CD4-positive, alpha-beta T cell treated with Interleukin-4 for 4 hours (primary cell): ENCODE measurements around the gene MLLT1.

Experiments used
- DNase-seq: peaks from one replicate; pipeline ENCODE4 v3.0.0-alpha.2; 2020

The MLLT1 gene

GRCh38 chr19:6204866-6205723 lies 74.7 kb downstream of the MLLT1 start:
- DNase-seq = no peak

DNA sequence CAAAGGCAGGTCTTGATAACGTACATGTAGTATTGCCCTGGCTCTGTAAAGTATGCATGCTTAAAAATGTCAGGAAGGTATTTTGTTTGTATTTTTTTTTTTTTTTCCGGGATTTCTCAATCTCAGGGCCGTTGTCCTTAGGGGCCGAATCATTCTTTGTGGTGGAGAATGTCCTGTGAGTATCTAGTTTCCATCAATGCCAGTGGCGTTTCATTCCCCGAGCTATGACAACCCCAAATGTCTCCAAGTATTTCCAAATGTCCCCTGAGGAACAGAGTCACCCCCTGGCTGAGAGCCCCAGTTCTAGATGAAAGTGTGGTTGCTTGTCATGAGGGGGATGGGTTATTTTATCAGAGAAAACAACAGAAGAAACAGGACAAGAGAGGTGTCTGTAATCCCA lies 75.6 kb downstream of the MLLT1 start:
- DNase-seq = no peak

DNA sequence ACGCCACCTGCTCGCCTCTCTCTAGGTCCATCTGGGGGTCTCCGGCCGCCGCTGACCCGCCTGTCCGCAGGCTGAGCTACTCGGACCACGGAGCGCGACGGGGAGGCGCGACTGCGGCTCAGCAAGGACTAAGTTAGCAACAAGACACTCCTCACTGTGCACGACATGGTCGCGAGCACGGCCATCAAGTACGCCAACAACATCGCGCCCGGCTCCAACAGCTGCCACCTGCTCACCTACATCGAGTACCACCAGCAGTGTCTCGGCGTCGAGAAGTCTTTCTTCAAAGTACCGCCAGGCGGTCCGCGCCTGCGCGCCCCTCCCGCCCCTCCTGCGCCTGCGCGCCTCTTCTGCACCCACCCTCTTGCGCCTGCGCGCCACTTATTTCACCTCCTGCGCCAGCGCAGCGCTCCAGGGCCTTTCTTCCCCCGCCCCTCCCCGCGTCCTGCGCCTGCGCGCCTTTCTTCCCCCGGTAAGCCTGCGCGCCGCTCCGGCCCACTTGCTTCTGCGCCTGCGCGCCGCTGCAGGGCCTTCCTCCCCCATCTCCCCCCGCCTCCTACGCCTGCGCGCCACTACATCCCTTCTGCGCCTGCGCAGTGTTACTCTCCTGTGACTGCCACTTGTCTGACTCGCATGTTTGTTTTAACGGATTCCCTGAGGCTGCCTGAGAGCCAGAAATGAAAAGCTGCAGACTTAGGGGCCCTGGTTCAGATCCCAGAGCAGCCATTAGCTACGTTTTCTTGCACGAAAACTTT lies 80.4 kb downstream of the MLLT1 start:
- DNase-seq = peak; percentile 98

- no peak for DNase-seq
These were observed 80.9 kb downstream of the MLLT1 start for GRCh38 chr19:6198896-6199239.

GRCh38 chr19:6196361-6196760 lies 83.4 kb downstream of the MLLT1 start:
- DNase-seq = no peak

- no peak for DNase-seq
These were observed 91.0 kb downstream of the MLLT1 start for GRCh38 chr19:6188811-6189210.

DNA sequence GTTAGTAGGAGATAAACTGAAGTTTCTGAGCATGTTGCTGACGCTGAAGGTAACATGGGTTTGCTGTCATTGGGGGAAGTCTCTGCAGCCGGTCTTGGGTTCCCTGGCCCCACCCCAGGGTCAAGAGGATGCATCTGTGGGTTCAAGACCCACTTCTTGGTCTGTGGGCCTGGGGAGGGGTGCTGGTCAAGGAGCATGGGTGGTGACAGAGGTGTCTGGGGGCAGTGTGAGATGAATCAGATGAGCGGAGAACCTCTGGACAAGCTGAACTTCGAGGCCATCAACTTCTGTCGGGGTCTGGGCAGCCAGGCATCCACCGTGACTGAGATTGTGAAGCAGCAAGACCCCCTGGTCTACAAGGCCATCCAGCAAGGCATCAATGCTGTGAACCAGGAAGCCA lies 92.4 kb downstream of the MLLT1 start:
- DNase-seq = no peak

GRCh38 chr19:6185835-6186834 lies 93.6 kb downstream of the MLLT1 start:
- no peak for DNase-seq

- DNase-seq = no peak
These were observed 94.5 kb downstream of the MLLT1 start for GRCh38 chr19:6185093-6185834.

DNA sequence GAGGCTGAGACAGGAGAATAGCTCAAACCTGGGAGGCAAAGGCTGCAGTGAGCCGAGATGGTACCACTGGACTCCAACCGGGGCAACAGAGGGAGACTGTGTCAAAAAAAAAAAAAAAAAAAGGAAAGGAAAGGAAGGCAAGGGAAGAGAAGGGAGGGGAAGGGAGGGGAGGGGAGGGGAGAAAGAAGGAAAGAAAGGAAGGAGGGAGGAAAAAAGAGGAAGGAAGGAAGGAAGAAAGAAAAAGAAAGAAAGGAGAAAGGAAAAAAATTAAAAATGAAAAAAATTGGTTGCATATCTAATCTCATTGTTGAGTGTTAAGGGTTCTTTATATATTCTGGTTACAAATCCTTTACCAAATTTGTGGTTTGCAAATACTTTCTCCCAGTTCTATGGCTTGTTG lies 98.7 kb downstream of the MLLT1 start:
- no peak for DNase-seq

- DNase-seq = no peak
These were observed 106.6 kb downstream of the MLLT1 start for GRCh38 chr19:6173190-6173589.

DNA sequence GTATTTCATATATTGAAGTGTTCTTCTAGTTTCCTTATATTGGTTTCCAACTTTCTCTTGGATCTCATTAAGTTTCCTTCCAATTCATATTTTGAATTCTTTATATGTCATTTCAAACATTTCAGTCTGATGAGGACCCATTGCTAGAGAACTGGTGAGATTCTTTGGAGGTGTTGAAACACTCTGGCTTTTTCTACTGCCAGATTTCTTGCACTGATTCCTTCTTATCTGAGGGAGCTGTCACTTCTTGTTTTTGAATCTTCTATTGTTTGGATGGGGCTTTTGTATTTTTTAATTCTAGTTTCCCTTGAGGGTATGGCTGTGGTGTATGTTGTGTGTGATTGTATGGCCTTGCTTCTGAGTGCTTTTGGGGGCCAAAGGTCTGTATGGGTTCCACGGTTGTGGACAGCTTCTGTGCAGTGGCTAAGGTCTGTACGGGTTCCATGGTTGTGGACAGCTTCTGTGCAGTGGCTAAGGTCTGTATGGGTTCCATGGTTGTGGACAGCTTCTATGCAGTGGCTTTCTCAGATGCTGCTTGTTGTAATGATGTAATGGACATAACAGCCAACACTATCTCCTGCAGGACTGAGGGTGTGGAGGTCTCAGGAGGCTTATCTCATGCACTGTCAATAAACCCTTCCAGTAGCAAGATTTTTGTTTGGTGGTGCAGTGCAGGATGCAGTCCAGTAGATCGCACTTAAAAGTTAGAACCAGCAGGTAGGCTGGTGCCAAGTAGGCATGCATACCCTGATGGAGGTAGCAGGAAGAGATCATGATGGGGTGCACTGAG lies 107.5 kb downstream of the MLLT1 start:
- DNase-seq = no peak

DNA sequence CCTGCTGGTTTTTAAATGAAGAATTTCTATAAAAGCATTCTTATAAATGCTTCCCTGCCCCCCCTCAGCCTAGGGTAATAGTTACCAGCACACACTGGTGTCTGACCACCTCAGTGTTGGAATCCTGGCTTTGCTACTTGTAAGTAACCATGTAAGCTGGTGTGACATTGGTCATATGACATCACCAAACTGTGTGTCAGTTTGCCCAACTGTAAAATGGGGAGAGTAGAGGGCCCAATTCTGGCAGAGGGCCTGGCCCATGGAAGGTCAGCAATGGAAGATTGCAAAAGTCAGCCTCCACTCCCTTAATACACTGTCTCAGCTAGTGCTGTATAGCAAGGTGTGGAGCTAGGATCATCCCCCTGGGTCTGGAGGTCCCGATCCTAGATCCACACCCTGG lies 112.7 kb downstream of the MLLT1 start:
- DNase-seq = no peak

DNA sequence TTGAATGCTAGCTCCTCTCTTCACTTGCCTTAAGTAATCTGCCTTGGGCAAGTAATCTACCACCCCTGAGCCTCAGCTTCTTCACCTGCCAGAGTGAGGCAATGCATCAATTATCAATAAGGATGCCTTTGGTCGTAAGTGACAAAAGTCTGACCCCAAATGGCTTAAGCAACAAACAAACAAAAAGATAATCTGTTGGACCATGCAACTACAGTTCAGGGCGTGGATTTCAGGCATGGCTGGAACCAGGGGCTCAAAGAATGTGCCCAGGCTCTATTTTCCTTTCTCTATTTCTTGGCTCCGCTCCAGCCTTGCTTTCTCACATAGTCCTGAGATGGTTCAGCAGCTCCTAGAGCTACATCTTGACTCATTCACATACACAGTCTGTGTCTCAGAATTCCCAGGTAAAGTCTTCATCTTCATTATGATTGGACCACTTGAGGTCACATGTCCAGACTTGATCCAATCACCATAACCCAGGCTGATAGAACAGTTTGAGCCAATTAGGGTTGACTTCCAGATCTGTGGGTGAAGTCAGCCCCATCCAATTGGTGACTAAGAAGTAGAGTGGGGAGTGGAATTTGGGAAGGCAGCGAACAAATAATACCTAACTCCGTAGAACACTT lies 114.8 kb downstream of the MLLT1 start:
- no peak for DNase-seq

DNA sequence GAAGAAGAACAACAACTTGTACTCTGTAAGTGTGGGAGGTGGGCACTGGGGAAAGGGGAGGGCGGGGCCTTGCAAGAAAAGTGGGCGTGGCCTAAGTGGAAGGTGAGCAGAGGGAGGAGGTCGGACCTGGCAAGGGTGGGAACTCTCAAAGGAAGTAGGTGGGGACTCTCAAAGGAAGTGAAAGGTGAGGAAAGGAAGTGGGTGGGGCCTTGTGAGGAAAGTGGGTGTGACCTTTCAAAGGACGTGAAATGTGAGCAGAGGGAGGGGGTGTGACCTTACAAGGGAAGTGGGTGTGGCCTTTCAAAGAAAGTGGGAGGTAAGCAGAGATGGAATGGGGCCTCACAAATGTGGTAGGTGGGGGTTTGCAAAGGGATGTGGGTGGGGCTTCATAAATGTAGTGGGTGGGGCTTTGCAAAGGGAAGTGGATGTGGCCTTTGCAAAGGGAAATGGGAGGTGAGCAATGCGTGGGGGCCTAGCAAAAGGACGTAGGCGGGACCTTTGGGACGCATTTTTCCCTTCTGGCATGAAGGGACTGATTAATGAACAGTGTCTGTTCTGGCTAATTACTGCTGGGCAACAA lies 118.4 kb downstream of the MLLT1 start:
- peak; percentile 62 for DNase-seq
